ENCODE data around the gene ZNF644.

DNA sequence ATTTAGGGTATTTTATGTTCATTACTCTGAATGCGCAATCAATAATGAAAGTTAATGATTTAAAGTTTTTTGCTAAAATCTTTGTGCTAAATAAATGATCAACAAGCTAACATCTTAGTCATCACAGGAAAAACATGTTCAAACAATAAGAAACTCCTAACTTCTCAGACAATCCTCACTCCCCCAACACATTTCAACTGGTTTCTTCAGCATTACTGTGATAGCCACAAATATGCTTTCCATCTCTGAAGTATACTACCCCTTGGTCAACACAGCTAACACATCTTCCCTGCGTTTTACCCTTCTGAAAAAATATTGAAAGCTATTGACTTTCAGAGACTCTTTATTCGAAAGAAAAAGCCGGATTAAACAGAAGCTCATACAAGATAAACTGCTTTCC, 85.8 kb downstream of the ZNF644 start:
- TF ChIP-seq CTCF (IDR thresholded peaks at IDR 0.05) (no peak), ZFX (IDR thresholded peaks at IDR 0.05; ENCODE audit: borderline replicate concordance) (no peak)

Data from 22Rv1 (cell line).